Testis (tissue), 2 donors: ENCODE measurements around the gene PKNOX2.

ENCODE experiments used
- CTCF ChIP-seq, 3 experiments: fragments of 450-650 bp in 2 of 3; fragments of 200-600 bp in 1 of 3; sonication (generic) in 1 of 3; IDR thresholded peaks; one replicate each; pipeline ENCODE4 v1.5.1; 2016 to 2019; ENCODE audit warnings: antibody characterized with exemption in 3 of 3, mild to moderate bottlenecking in 2 of 3, moderate library complexity in 1 of 3
- POLR2A ChIP-seq: fragments of 450-650 bp; IDR thresholded peaks from one replicate; pipeline ENCODE4 v1.6.1; 2017; ENCODE audit warnings: antibody characterized with exemption, mild to moderate bottlenecking, moderate library complexity

GRCh38 chr11:125317416-125317815 is 152.9 kb downstream of the PKNOX2 start:
- TF ChIP-seq CTCF (IDR thresholded peaks at IDR 0.05) = no peak
- no peak for TF ChIP-seq POLR2A
